H1 (cell line): ENCODE results near the gene ZNF786. TPM values are rescaled to one million over a fixed set of nuclear protein-coding genes. Genes with fewer than 3 reads are reported as not detected.

Source experiments
- CREB1 ChIP-seq: IDR thresholded peaks from 2 replicates; pipeline ENCODE4 v1.6.1; 2012; ENCODE audit warnings: inconsistent platforms
- CTBP2 ChIP-seq: IDR thresholded peaks from 2 replicates; pipeline ENCODE4 v1.7.0; 2011; ENCODE audit warnings: borderline replicate concordance, mild to moderate bottlenecking, moderate library complexity, mixed read lengths, low read length; ENCODE audit not compliant: insufficient read depth, insufficient read length
- CTCF ChIP-seq, 3 experiments: IDR thresholded peaks; 1 replicate in 2 of 3; 2 replicates in 1 of 3; pipeline versions ENCODE4 v1.5.1 to v1.6.1; 2011; ENCODE audit warnings: low read length in 3 of 3, mild to moderate bottlenecking in 3 of 3, inconsistent platforms in 2 of 3, low read depth in 1 of 3, moderate library complexity in 1 of 3; ENCODE audit not compliant: insufficient read depth in 1 of 3; ENCODE audit errors: control extremely low read depth in 1 of 3
- PHF8 ChIP-seq: fragments of 200-600 bp; sonication (generic); conservative IDR thresholded peaks from 2 replicates; pipeline ENCODE4 v1.7.1; 2012; ENCODE audit warnings: low read depth, mild to moderate bottlenecking, inconsistent platforms, low read length, moderate library complexity
- POLR2AphosphoS5 ChIP-seq: IDR thresholded peaks from 2 replicates; pipeline ENCODE4 v1.6.1; 2011; ENCODE audit warnings: low read depth, low read length
- SIX5 ChIP-seq: IDR thresholded peaks from 2 replicates; pipeline ENCODE4 v1.6.1; 2011; ENCODE audit warnings: mild to moderate bottlenecking, low read depth, low read length
- polyA plus RNA-seq, 7 experiments: library from polyadenylated mRNA; depleted of rRNA in 3 of 7; stranded (reverse) in 5 of 7; unstranded in 2 of 7; fragments of >200 nt in 5 of 7; fragments of 200-250 nt in 2 of 7; gene quantifications; 1 replicate in 5 of 7; 2 replicates in 1 of 7; 4 replicates in 1 of 7; pipeline versions ENCODE4 v1.2.1 to v1.2.3, GENCODE V29; 2011 to 2013; ENCODE audit warnings: missing spikeins in 2 of 7, mixed read lengths in 2 of 7
- total RNA-seq: library from RNA; stranded (reverse); fragmentation: NEBNext Ultra II Directional; extraction: Animal tissue kit (Norgen Biotek cat#: 25700); gene quantifications from 2 replicates; pipeline ENCODE4 v1.2.1, GENCODE V29; 2021

The ZNF786 gene
- total and polyA plus RNA-seq, 2 of the 8 experiments (the other 6 are each of a cell fraction or from before 2014, with no cell fraction given), result 7.7 to 16.3 TPM

GRCh38 chr7:149125863-149126661, 35.5 kb upstream of the ZNF786 start, which contains the start of gene ZNF425 (continued):
- TF ChIP-seq CTBP2, result no peak
- TF ChIP-seq PHF8, result peak; percentile 95
- TF ChIP-seq CREB1, result peak; percentile 43; the same call in 1 of the 2 replicates
- TF ChIP-seq POLR2AphosphoS5, result peak; percentile 95
- TF ChIP-seq SIX5, result no peak
- TF ChIP-seq CTCF (IDR thresholded peaks at IDR 0.05; ENCODE audit: control extremely low read depth in 1 of 3, insufficient read depth in 1 of 3, low read depth in 1 of 3, low read length in 3 of 3), result peak; percentile 84 to 98 (median 85)
